HG03521 (cell line): Measurements from ENCODE around the gene VAV3.
"Not testable (repeated sequence)": the region's sequence is repeated elsewhere in the genome, so short reads cannot be mapped to it uniquely, and the experiment has no call there.

Experiments used
- ATAC-seq: cut with Tn5 transposase; IDR thresholded peaks from one replicate; pipeline ENCODE4 v1.9.1; 2021; ENCODE audit warnings: mild to moderate bottlenecking, moderate library complexity; ENCODE audit not compliant: unreplicated experiment

The VAV3 gene

GRCh38 chr1:107762751-107763390, 202.1 kb downstream of the VAV3 start:
- no peak for ATAC-seq

- no peak for ATAC-seq
Observed at GRCh38 chr1:107760065-107760464, 204.9 kb downstream of the VAV3 start.

GRCh38 chr1:107750364-107750959, 214.5 kb downstream of the VAV3 start:
- no peak for ATAC-seq

GRCh38 chr1:107748531-107748930, 216.4 kb downstream of the VAV3 start:
- no peak for ATAC-seq

GRCh38 chr1:107741242-107741641, 223.7 kb downstream of the VAV3 start:
- ATAC-seq, result no peak

- no peak for ATAC-seq
Observed at GRCh38 chr1:107740579-107740978, 224.4 kb downstream of the VAV3 start.

GRCh38 chr1:107739651-107740050, 225.3 kb downstream of the VAV3 start:
- ATAC-seq, result no peak

- no peak for ATAC-seq
Observed at GRCh38 chr1:107739201-107739600, 225.8 kb downstream of the VAV3 start.

GRCh38 chr1:107733401-107733800, 231.6 kb downstream of the VAV3 start:
- ATAC-seq, result not testable (repeated sequence)

- no peak for ATAC-seq
Observed at GRCh38 chr1:107727866-107728265, 237.1 kb downstream of the VAV3 start.

GRCh38 chr1:107726860-107727259, 238.1 kb downstream of the VAV3 start:
- ATAC-seq, result no peak

GRCh38 chr1:107724648-107725047, 240.3 kb downstream of the VAV3 start:
- no peak for ATAC-seq

GRCh38 chr1:107720210-107720609, 244.8 kb downstream of the VAV3 start:
- not testable (repeated sequence) for ATAC-seq

- ATAC-seq, result no peak
Observed at GRCh38 chr1:107710005-107710404, 255.0 kb downstream of the VAV3 start.

- no peak for ATAC-seq
Observed at GRCh38 chr1:107707111-107707510, 257.9 kb downstream of the VAV3 start.

- no peak for ATAC-seq
Observed at GRCh38 chr1:107706182-107706581, 258.8 kb downstream of the VAV3 start.

GRCh38 chr1:107704911-107705310, 260.1 kb downstream of the VAV3 start:
- no peak for ATAC-seq

GRCh38 chr1:107702946-107703571, 261.9 kb downstream of the VAV3 start:
- ATAC-seq, result no peak

- not testable (repeated sequence) for ATAC-seq
Observed at GRCh38 chr1:107700651-107701050, 264.3 kb downstream of the VAV3 start.

GRCh38 chr1:107698161-107698560, 266.8 kb downstream of the VAV3 start:
- no peak for ATAC-seq

GRCh38 chr1:107695341-107695740, 269.6 kb downstream of the VAV3 start:
- no peak for ATAC-seq

- ATAC-seq, result no peak
Observed at GRCh38 chr1:107692580-107693345, 272.2 kb downstream of the VAV3 start.
